Heart left ventricle (tissue), 16 donors: ENCODE data around the gene CPXM2. TPM values are rescaled to one million over a fixed set of nuclear protein-coding genes. Genes with fewer than 3 reads are reported as not detected.

Experiments used
- ATAC-seq, 4 donors: fragments of 200-7000 bp; cut with Tn5 transposase; one replicate each; pipeline ENCODE4 v1.9.1; 2020 to 2022; ENCODE audit warnings: moderate library complexity in 4 of 4, mild to moderate bottlenecking in 3 of 4, moderate number of reproducible peaks in 1 of 4
- DNase-seq, 5 donors: peaks; one replicate each; pipeline ENCODE4 v3.0.0-alpha.2; 2020
- H3K27ac ChIP-seq, 12 donors: fragments of 200-600 bp; sonication (generic) in 4 of 12; one replicate each; pipeline versions ENCODE4 v1.5.0 to v1.8.0; 2016 to 2022; ENCODE audit warnings: mild to moderate bottlenecking in 2 of 12
- H3K27me3 ChIP-seq, 9 donors: fragments of 200-600 bp; sonication (generic) in 2 of 9; one replicate each; pipeline versions ENCODE4 v1.5.1 to v1.8.0; 2016 to 2022; ENCODE audit warnings: mild to moderate bottlenecking in 3 of 9
- H3K36me3 ChIP-seq, 9 donors: fragments of 200-600 bp; sonication (generic) in 2 of 9; one replicate each; pipeline versions ENCODE4 v1.5.0 to v1.8.0; 2018 to 2022; ENCODE audit warnings: mild to moderate bottlenecking in 2 of 9
- H3K4me1 ChIP-seq, 12 donors: fragments of 200-600 bp; sonication (generic) in 4 of 12; one replicate each; pipeline versions ENCODE4 v1.5.0 to v1.8.0; 2016 to 2022; ENCODE audit warnings: mild to moderate bottlenecking in 3 of 12
- H3K4me3 ChIP-seq, 12 donors: fragments of 200-600 bp; sonication (generic) in 4 of 12; one replicate each; pipeline versions ENCODE4 v1.5.0 to v1.8.0; 2017 to 2022; ENCODE audit warnings: mild to moderate bottlenecking in 9 of 12, moderate library complexity in 4 of 12
- H3K9me3 ChIP-seq, 12 donors: fragments of 200-600 bp; sonication (generic) in 4 of 12; one replicate each; pipeline versions ENCODE4 v1.5.0 to v1.8.0; 2016 to 2022; ENCODE audit warnings: mild to moderate bottlenecking in 1 of 12
- CTCF ChIP-seq, 12 donors: fragments of 200-600 bp; sonication (generic) in 4 of 12; IDR thresholded peaks; one replicate each; pipeline versions ENCODE4 v1.5.0 to v1.8.0; 2018 to 2022; ENCODE audit warnings: antibody characterized with exemption in 12 of 12, mild to moderate bottlenecking in 5 of 12
- POLR2A ChIP-seq, 2 donors: fragments of 450-650 bp; IDR thresholded peaks; one replicate each; pipeline ENCODE4 v1.6.1; 2017; ENCODE audit warnings: antibody characterized with exemption in 2 of 2, mild to moderate bottlenecking in 2 of 2, moderate library complexity in 2 of 2
- WGBS, 4 donors: extraction: QIAGEN DNeasy Blood & Tissue Kit in 2 of 4; methylation state at CpG; one replicate each; pipeline versions ENCODE4 v1.1.5 to v1.1.7; 2013 to 2018; 5-methylcytosine and 5-hydroxymethylcytosine counted together
- intact Hi-C, 10 donors: fragments of 100-400 bp; cut with DNase I; formaldehyde crosslinking; loops; one replicate each; pipeline versions ENCODE4 v1.11.1 to v1.14.2; 2022
- polyA plus RNA-seq, 2 donors: library from polyadenylated mRNA; stranded (reverse); fragments of 200-250 nt; gene quantifications; one replicate each; pipeline ENCODE4 v1.2.3, GENCODE V29; 2013
- total RNA-seq, 9 donors: library from RNA; depleted of rRNA in 2 of 9; stranded (reverse); fragments of >200 nt in 2 of 9; fragmentation: NEBNext Ultra II Directional in 3 of 9; extraction: Animal tissue kit (Norgen Biotek cat#: 25700) in 3 of 9; gene quantifications; one replicate each; pipeline versions ENCODE4 v1.1.0 to v1.2.4, GENCODE V29; 2016 to 2023
- donor health status: ischemic (EF 13 %, LVEDD 7.1; RV severe dilation, severe dysfunction).
- donor health status: healthy with polysubstance abuse.
- donor health status: DM: no; HTN: yes; CAD: no.
- donor health status: DM: no; HTN: no; CAD: no.
- donor health status: ischemic (EF 25% LVEDD 6.9; RV normal size, moderate dysfunction).
- donor health status: ischemic (EF 25% LVEDD 5.7; RV mildly dilated, moderate dysfunction).
- donor health status: healthy.
- donor health status: DM: yes; HTN: yes; CAD: no.
- donor health status: ischemic (EF 35%, LVEDD 5.7; RV mildly dilated, moderate dysfunction).
- donor health status: nonischemic (EF 11% LVEDD 7.7; RV severe dilation, severe dysfunction).
- donor health status: DM: yes; HTN: yes; CAD: no.
- donor health status: PGD.
- donor health status: ischemic (EF 29% LVEDD 5.4; RV normal size, mild dysfunction).
- donor health status: nonischemic (EF 23%, LVEDD 6.1; RV moderate dilation, normal function).

Gene CPXM2
- total and polyA plus RNA-seq, 11 donors: 1.1 to 23.2 (median 4.2) TPM

DNA sequence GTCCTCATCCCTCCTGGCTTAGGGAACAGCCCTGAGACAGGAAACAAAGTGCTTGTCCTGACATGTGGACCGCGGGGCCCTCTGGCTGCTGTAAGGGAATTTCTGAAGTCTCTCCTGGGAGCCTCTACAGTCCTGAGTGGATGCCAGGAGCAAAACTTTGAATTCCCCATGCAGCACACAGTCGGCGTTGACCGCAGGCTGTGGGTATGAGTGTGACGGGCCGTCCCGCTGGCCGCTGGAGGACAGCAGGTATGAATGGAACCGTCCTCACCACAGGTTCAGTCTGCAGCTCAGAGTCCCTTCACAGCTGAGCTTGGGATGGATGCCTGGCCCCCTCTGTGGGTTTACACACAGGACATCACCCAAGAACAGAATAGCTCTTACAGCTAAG lies 130.6 kb downstream of the CPXM2 start:
- Histone ChIP-seq H3K4me1 (no peaks in the 10 kb centered on the region), H3K4me3 (no peak overlapping the region), H3K9me3 (no peaks in the 10 kb centered on the region), H3K27ac (no peak overlapping the region), H3K27me3 (peaks cover 0 to 14% (median 0%) of the 10 kb centered on the region in 9 donors), H3K36me3 (peaks cover 0 to 4% (median 0%) of the 10 kb centered on the region in 9 donors)
- TF ChIP-seq CTCF (IDR thresholded peaks at IDR 0.05) (no peak), POLR2A (IDR thresholded peaks at IDR 0.05) (no peak)
- ATAC-seq (no peak), DNase-seq (no peak)
- 0 to 67% (median 59%) methylated on average over 1 to 10 of the region's 10 CpGs for WGBS, 4 donors
- intact Hi-C loops: no loop called here

DNA sequence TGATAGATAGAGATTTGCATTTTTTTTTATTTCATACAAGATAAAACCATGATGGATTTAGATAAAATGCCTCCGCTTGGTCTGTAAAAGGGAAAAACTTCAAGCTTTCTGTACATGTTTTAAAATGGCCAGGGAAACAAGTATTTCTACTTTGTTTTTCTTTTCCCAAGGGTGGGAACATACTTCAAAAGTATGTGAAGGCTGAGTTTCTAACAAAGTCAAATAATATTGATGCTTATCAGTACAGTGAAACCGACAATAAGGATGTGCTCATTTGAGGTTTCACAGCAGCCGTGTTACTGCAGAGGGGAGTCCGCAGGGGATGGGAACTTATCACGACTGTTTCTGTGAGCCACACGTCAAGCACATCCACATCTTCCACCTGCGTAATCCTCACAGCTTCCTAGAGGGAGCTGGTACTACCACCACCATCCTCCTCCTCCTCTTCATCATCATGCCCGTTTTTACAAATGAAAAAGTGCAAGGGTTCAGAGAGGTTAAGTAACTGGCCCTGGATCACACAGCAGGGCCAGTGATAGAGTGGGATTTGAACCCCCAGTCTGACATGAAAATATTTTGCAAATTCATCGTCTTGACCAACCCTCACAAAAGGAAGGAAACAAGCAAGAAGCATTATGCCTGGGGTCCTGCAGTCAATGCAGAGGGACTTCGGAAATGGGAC lies 131.1 kb downstream of the CPXM2 start:
- no peak overlapping the region for H3K27ac ChIP-seq
- H3K36me3 ChIP-seq: peaks cover 0 to 1% (median 0%) of the 10 kb centered on the region in 9 donors
- WGBS, 4 donors: 60 to 80% (median 69%) methylated on average over 10 of the region's 10 CpGs
- no peaks in the 10 kb centered on the region for H3K4me1 ChIP-seq
- no peak overlapping the region for H3K4me3 ChIP-seq
- intact Hi-C loops: no loop called here
- TF ChIP-seq CTCF (IDR thresholded peaks at IDR 0.05) (no peak), POLR2A (IDR thresholded peaks at IDR 0.05) (no peak)
- H3K27me3 ChIP-seq: peaks cover 0 to 11% (median 0%) of the 10 kb centered on the region in 9 donors
- H3K9me3 ChIP-seq: no peaks in the 10 kb centered on the region
- DNase-seq (no peak), ATAC-seq (no peak)

GRCh38 chr10:123759501-123760031 lies 132.0 kb downstream of the CPXM2 start:
- TF ChIP-seq POLR2A (IDR thresholded peaks at IDR 0.05) (no peak), CTCF (IDR thresholded peaks at IDR 0.05) (no peak)
- H3K4me1 ChIP-seq: no peaks in the 10 kb centered on the region
- WGBS, 4 donors: 24 to 47% (median 33%) methylated on average over 7 to 8 of the region's 8 CpGs
- intact Hi-C loops: no loop called here
- no peak for DNase-seq
- peaks cover 0 to under 1% (median 0%) of the 10 kb centered on the region in 9 donors for H3K36me3 ChIP-seq
- no peak overlapping the region for H3K27ac ChIP-seq
- no peak overlapping the region for H3K4me3 ChIP-seq
- no peaks in the 10 kb centered on the region for H3K9me3 ChIP-seq
- H3K27me3 ChIP-seq: peaks cover 0 to 11% (median 0%) of the 10 kb centered on the region in 9 donors
- ATAC-seq: no peak

GRCh38 chr10:123759041-123759440 lies 132.6 kb downstream of the CPXM2 start:
- Histone ChIP-seq H3K27me3 (peaks cover 0 to 11% (median 0%) of the 10 kb centered on the region in 9 donors), H3K9me3 (no peaks in the 10 kb centered on the region), H3K4me3 (no peak overlapping the region), H3K27ac (no peak overlapping the region), H3K4me1 (no peaks in the 10 kb centered on the region), H3K36me3 (peaks cover 0 to 3% (median 0%) of the 10 kb centered on the region in 9 donors)
- ATAC-seq: no peak
- 80 to 86% (median 83%) methylated on average over 7 of the region's 7 CpGs for WGBS, 4 donors
- no peak for DNase-seq
- intact Hi-C loops: no loop called here
- TF ChIP-seq CTCF (IDR thresholded peaks at IDR 0.05): no peak
- TF ChIP-seq POLR2A (IDR thresholded peaks at IDR 0.05): no peak
